ENCODE measurements around the gene HOOK2. TPM values are rescaled to one million over a fixed set of nuclear protein-coding genes. Genes with fewer than 3 reads are reported as not detected.

The HOOK2 gene
- total RNA-seq, 1 experiment from 2014 or later = 70.0 TPM

GRCh38 chr19:12786141-12786870, 11.0 kb upstream of the HOOK2 start:
- H3K27me3 Mint-ChIP-seq (ENCODE audit: low read depth) = peaks cover 8% of the 10 kb centered on the region
- TF ChIP-seq ETV6 (CRISPR knock-in tag; IDR thresholded peaks at IDR 0.05) (no peak), SOX15 (CRISPR knock-in tag; IDR thresholded peaks at IDR 0.05) (no peak), ZNF671 (CRISPR knock-in tag; IDR thresholded peaks at IDR 0.05) (no peak), HMGXB4 (CRISPR knock-in tag; IDR thresholded peaks at IDR 0.05) (no peak), ZNF232 (CRISPR knock-in tag; IDR thresholded peaks at IDR 0.05) (no peak), ESRRA (CRISPR knock-in tag; IDR thresholded peaks at IDR 0.05; ENCODE audit: borderline replicate concordance) (no peak), ZBTB21 (CRISPR knock-in tag; IDR thresholded peaks at IDR 0.05; ENCODE audit: borderline replicate concordance) (no peak), ATF1 (CRISPR knock-in tag; IDR thresholded peaks at IDR 0.05) (no peak), TP53 (CRISPR knock-in tag; IDR thresholded peaks at IDR 0.05) (no peak), FOXJ3 (CRISPR knock-in tag; IDR thresholded peaks at IDR 0.05; ENCODE audit: borderline replicate concordance) (no peak), PREB (CRISPR knock-in tag; IDR thresholded peaks at IDR 0.05; ENCODE audit: borderline replicate concordance) (no peak), GTF2I (CRISPR knock-in tag; conservative IDR thresholded peaks at IDR 0.05) (no peak), PRRX2 (CRISPR knock-in tag; IDR thresholded peaks at IDR 0.05) (no peak)
- TF ChIP-seq, protein P1, sequence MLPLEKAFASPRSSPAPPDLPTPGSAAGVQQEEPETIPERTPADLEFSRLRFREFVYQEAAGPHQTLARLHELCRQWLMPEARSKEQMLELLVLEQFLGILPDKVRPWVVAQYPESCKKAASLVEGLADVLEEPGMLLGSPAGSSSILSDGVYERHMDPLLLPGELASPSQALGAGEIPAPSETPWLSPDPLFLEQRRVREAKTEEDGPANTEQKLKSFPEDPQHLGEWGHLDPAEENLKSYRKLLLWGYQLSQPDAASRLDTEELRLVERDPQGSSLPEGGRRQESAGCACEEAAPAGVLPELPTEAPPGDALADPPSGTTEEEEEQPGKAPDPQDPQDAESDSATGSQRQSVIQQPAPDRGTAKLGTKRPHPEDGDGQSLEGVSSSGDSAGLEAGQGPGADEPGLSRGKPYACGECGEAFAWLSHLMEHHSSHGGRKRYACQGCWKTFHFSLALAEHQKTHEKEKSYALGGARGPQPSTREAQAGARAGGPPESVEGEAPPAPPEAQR (CRISPR knock-in tag; IDR thresholded peaks at IDR 0.05) = no peak
- TF ChIP-seq, protein P2, sequence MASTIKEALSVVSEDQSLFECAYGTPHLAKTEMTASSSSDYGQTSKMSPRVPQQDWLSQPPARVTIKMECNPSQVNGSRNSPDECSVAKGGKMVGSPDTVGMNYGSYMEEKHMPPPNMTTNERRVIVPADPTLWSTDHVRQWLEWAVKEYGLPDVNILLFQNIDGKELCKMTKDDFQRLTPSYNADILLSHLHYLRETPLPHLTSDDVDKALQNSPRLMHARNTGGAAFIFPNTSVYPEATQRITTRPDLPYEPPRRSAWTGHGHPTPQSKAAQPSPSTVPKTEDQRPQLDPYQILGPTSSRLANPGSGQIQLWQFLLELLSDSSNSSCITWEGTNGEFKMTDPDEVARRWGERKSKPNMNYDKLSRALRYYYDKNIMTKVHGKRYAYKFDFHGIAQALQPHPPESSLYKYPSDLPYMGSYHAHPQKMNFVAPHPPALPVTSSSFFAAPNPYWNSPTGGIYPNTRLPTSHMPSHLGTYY (CRISPR knock-in tag; IDR thresholded peaks at IDR 0.05) = no peak
- TF ChIP-seq, protein P3, sequence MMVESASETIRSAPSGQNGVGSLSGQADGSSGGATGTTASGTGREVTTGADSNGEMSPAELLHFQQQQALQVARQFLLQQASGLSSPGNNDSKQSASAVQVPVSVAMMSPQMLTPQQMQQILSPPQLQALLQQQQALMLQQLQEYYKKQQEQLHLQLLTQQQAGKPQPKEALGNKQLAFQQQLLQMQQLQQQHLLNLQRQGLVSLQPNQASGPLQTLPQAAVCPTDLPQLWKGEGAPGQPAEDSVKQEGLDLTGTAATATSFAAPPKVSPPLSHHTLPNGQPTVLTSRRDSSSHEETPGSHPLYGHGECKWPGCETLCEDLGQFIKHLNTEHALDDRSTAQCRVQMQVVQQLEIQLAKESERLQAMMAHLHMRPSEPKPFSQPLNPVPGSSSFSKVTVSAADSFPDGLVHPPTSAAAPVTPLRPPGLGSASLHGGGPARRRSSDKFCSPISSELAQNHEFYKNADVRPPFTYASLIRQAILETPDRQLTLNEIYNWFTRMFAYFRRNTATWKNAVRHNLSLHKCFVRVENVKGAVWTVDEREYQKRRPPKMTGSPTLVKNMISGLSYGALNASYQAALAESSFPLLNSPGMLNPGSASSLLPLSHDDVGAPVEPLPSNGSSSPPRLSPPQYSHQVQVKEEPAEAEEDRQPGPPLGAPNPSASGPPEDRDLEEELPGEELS (CRISPR knock-in tag; IDR thresholded peaks at IDR 0.05) = no peak
- DNase-seq (ENCODE audit: low spot score) = no peak
- POLR2A ChIA-PET = no interaction called here
- peaks cover 27% of the 10 kb centered on the region for H3K4me1 Mint-ChIP-seq
- CTCF ChIA-PET = interaction anchor here (1.0 to 3.4 kb wide), 4 partner anchors 9 to 63 kb away, joined by 3 to 29 read pairs (median 4); no protein-coding TSS in a partner anchor
- H3K27ac Mint-ChIP-seq = no peak overlapping the region
- ATAC-seq = no peak
- no peak overlapping the region for H3K4me3 Mint-ChIP-seq
- no peaks in the 10 kb centered on the region for H3K9me3 Mint-ChIP-seq
- H3K36me3 Mint-ChIP-seq = no peaks in the 10 kb centered on the region

DNA sequence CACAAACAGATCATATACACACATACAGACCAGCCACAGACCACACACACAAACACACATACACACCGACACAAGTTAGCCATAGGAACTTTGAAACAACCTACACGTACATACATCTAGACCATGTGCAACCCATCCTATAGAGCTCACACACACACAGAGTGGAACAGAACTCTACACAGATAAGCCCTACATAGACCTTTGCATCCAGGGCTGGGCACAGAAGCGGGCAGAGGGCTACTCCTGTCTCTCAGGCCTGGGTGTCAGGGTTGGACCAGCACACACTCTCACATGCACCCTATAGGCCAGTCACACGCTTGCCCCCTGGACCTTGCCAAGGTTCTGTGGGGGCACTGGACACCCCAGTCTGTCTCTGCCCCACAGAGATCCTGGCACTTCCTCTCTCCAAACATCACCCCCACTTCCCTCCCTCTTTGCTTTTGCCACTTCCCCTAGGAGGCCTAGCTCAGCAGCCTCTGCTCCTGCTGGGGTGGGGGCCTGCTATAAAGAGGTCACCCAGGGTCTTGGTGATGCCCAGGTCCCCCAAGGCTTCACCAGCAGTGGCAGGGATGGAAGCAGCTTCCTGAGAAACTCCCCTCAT, 10.2 kb upstream of the HOOK2 start:
- H3K36me3 Mint-ChIP-seq = no peaks in the 10 kb centered on the region
- DNase-seq (ENCODE audit: low spot score) (no peak), ATAC-seq (no peak)
- CTCF ChIA-PET = interaction anchor here (1.2 to 2.1 kb wide), 2 partner anchors 8 to 11 kb away, joined by 4 to 5 read pairs; no protein-coding TSS in a partner anchor
- H3K9me3 Mint-ChIP-seq = no peaks in the 10 kb centered on the region
- H3K27me3 Mint-ChIP-seq (ENCODE audit: low read depth) = peaks cover 1% of the 10 kb centered on the region
- no peak overlapping the region for H3K4me3 Mint-ChIP-seq
- peaks cover 22% of the 10 kb centered on the region for H3K4me1 Mint-ChIP-seq
- no peak overlapping the region for H3K27ac Mint-ChIP-seq
- POLR2A ChIA-PET = no interaction called here
- no peak for TF ChIP-seq PREB (CRISPR knock-in tag; IDR thresholded peaks at IDR 0.05; ENCODE audit: borderline replicate concordance)
- TF ChIP-seq MXD4 (CRISPR knock-in tag; IDR thresholded peaks at IDR 0.05; ENCODE audit: borderline replicate concordance) = no peak
- no peak for TF ChIP-seq FOXJ3 (CRISPR knock-in tag; IDR thresholded peaks at IDR 0.05; ENCODE audit: borderline replicate concordance)
- TF ChIP-seq NR2C2 (CRISPR knock-in tag; IDR thresholded peaks at IDR 0.05) = no peak
- TF ChIP-seq, protein P4, sequence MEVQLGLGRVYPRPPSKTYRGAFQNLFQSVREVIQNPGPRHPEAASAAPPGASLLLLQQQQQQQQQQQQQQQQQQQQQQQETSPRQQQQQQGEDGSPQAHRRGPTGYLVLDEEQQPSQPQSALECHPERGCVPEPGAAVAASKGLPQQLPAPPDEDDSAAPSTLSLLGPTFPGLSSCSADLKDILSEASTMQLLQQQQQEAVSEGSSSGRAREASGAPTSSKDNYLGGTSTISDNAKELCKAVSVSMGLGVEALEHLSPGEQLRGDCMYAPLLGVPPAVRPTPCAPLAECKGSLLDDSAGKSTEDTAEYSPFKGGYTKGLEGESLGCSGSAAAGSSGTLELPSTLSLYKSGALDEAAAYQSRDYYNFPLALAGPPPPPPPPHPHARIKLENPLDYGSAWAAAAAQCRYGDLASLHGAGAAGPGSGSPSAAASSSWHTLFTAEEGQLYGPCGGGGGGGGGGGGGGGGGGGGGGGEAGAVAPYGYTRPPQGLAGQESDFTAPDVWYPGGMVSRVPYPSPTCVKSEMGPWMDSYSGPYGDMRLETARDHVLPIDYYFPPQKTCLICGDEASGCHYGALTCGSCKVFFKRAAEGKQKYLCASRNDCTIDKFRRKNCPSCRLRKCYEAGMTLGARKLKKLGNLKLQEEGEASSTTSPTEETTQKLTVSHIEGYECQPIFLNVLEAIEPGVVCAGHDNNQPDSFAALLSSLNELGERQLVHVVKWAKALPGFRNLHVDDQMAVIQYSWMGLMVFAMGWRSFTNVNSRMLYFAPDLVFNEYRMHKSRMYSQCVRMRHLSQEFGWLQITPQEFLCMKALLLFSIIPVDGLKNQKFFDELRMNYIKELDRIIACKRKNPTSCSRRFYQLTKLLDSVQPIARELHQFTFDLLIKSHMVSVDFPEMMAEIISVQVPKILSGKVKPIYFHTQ (CRISPR knock-in tag; IDR thresholded peaks at IDR 0.05) = no peak
- TF ChIP-seq HMGA2 (CRISPR knock-in tag; IDR thresholded peaks at IDR 0.05) = no peak
- TF ChIP-seq MYBL2 (CRISPR knock-in tag; IDR thresholded peaks at IDR 0.05) = no peak
- no peak for TF ChIP-seq ZNF317 (CRISPR knock-in tag; IDR thresholded peaks at IDR 0.05; ENCODE audit: borderline replicate concordance, low read depth)
- TF ChIP-seq SMAD4 (CRISPR knock-in tag; IDR thresholded peaks at IDR 0.05) = no peak
